Measurements from ENCODE around the gene RBMS1.

RBMS1 gene

GRCh38 chr2:160407393-160408172 is 86.0 kb downstream of the RBMS1 start:
- peak; percentile 82 for DNase-seq

- no peak for DNase-seq
Measured at GRCh38 chr2:160406591-160407392, 86.8 kb downstream of the RBMS1 start.

- no peak for DNase-seq
Measured at GRCh38 chr2:160405077-160405867, 88.3 kb downstream of the RBMS1 start.

- no peak for DNase-seq
Measured at GRCh38 chr2:160402997-160403979, 90.3 kb downstream of the RBMS1 start.

- no peak for DNase-seq
Measured at GRCh38 chr2:160402501-160402900, 91.1 kb downstream of the RBMS1 start.

GRCh38 chr2:160401895-160402294 is 91.7 kb downstream of the RBMS1 start:
- DNase-seq, result no peak

GRCh38 chr2:160399880-160400279 is 93.7 kb downstream of the RBMS1 start:
- no peak for DNase-seq

GRCh38 chr2:160397530-160397865 is 96.1 kb downstream of the RBMS1 start:
- DNase-seq, result no peak

GRCh38 chr2:160394153-160394552 is 99.5 kb downstream of the RBMS1 start:
- DNase-seq, result no peak

- DNase-seq, result no peak
Measured at GRCh38 chr2:160392201-160392600, 101.4 kb downstream of the RBMS1 start.

- no peak for DNase-seq
Measured at GRCh38 chr2:160390544-160391455, 102.8 kb downstream of the RBMS1 start.

- no peak for DNase-seq
Measured at GRCh38 chr2:160389875-160390274, 103.7 kb downstream of the RBMS1 start.

GRCh38 chr2:160388464-160389263 is 104.9 kb downstream of the RBMS1 start:
- peak; percentile 59 for DNase-seq

GRCh38 chr2:160387558-160388262 is 105.9 kb downstream of the RBMS1 start:
- DNase-seq, result no peak

GRCh38 chr2:160384791-160385190 is 108.8 kb downstream of the RBMS1 start:
- no peak for DNase-seq

- DNase-seq, result no peak
Measured at GRCh38 chr2:160381425-160381951, 112.1 kb downstream of the RBMS1 start.

GRCh38 chr2:160380611-160381010 is 113.0 kb downstream of the RBMS1 start:
- no peak for DNase-seq

GRCh38 chr2:160380000-160380570 is 113.5 kb downstream of the RBMS1 start:
- no peak for DNase-seq

- DNase-seq, result no peak
Measured at GRCh38 chr2:160379399-160379798, 114.2 kb downstream of the RBMS1 start.
